Right atrium auricular region (tissue), 2 donors: ENCODE data around the gene ADGRG6. TPM values are rescaled to one million over a fixed set of nuclear protein-coding genes. Genes with fewer than 3 reads are reported as not detected.

Experiments
- DNase-seq: peaks from one replicate; pipeline ENCODE4 v3.0.0-alpha.2; 2019; ENCODE audit warnings: low spot score
- H3K27ac ChIP-seq, 2 donors: fragments of 200-600 bp; sonication (generic); 1 replicate in 1 of 2; 2 replicates in 1 of 2; pipeline ENCODE4 v1.5.1; 2016 to 2019
- H3K27me3 ChIP-seq, 2 donors: fragments of 200-600 bp; sonication (generic); one replicate each; pipeline versions ENCODE4 v1.5.1 to v1.6.0; 2017 to 2019
- H3K36me3 ChIP-seq: fragments of 200-600 bp; sonication (generic); one replicate; pipeline ENCODE4 v1.5.1; 2016
- H3K4me1 ChIP-seq, 2 donors: fragments of 200-600 bp; sonication (generic); one replicate each; pipeline versions ENCODE4 v1.5.1 to v1.6.0; 2017 to 2019
- H3K4me3 ChIP-seq, 2 donors: fragments of 200-600 bp; sonication (generic); 1 replicate in 1 of 2; 2 replicates in 1 of 2; pipeline ENCODE4 v1.5.1; 2017 to 2019; ENCODE audit warnings: mild to moderate bottlenecking in 1 of 2, moderate library complexity in 1 of 2
- H3K9me3 ChIP-seq, 2 donors: fragments of 200-600 bp; sonication (generic); one replicate each; pipeline ENCODE4 v1.5.1; 2019
- total RNA-seq, 2 donors: library from RNA; depleted of rRNA; stranded (reverse); fragments of >200 nt; gene quantifications; one replicate each; pipeline ENCODE4 v1.1.0, GENCODE V29; 2016
- TF ChIP-seq, protein P1 (sequence below), 2 donors: fragments of 200-600 bp; sonication (generic); IDR thresholded peaks; one replicate each; pipeline ENCODE4 v1.5.1; 2019; ENCODE audit warnings: antibody characterized with exemption in 2 of 2

ADGRG6 gene
- total RNA-seq, 2 donors from 2014 or later, result 9.2 to 20.6 TPM

DNA sequence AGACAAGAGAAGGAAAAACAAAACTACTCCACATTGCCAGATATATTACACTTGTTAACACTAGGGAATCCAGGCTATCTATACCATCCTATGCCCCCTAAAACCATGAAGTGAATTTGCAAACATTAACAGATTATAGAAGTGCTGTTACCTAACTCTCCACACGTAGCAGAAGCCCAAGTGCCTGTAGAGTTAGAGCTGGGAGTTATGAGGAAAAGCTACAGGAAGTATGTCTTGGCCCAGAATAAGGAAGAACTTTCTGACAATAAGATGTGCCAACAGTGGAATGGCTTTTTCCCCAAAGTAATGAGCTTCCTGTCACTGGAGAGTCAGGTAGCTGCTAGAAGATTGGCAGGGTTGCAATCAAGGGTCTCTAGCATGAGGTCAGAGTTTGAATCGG is 32.5 kb downstream of the ADGRG6 start:
- Histone ChIP-seq H3K4me1 (no peaks in the 10 kb centered on the region), H3K4me3 (no peak overlapping the region), H3K36me3 (no peaks in the 10 kb centered on the region), H3K27me3 (no peaks in the 10 kb centered on the region), H3K9me3 (no peaks in the 10 kb centered on the region), H3K27ac (no peak overlapping the region)
- TF ChIP-seq, protein P1, sequence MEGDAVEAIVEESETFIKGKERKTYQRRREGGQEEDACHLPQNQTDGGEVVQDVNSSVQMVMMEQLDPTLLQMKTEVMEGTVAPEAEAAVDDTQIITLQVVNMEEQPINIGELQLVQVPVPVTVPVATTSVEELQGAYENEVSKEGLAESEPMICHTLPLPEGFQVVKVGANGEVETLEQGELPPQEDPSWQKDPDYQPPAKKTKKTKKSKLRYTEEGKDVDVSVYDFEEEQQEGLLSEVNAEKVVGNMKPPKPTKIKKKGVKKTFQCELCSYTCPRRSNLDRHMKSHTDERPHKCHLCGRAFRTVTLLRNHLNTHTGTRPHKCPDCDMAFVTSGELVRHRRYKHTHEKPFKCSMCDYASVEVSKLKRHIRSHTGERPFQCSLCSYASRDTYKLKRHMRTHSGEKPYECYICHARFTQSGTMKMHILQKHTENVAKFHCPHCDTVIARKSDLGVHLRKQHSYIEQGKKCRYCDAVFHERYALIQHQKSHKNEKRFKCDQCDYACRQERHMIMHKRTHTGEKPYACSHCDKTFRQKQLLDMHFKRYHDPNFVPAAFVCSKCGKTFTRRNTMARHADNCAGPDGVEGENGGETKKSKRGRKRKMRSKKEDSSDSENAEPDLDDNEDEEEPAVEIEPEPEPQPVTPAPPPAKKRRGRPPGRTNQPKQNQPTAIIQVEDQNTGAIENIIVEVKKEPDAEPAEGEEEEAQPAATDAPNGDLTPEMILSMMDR (IDR thresholded peaks at IDR 0.05), result no peak
- no peak for DNase-seq

GRCh38 chr6:142335415-142335814 is 33.6 kb downstream of the ADGRG6 start:
- Histone ChIP-seq H3K9me3 (no peaks in the 10 kb centered on the region), H3K27me3 (no peaks in the 10 kb centered on the region), H3K4me1 (no peaks in the 10 kb centered on the region), H3K27ac (no peak overlapping the region), H3K4me3 (no peak overlapping the region), H3K36me3 (no peaks in the 10 kb centered on the region)
- TF ChIP-seq, protein P1 (IDR thresholded peaks at IDR 0.05), result no peak
- DNase-seq, result no peak

GRCh38 chr6:142336183-142336582 is 34.4 kb downstream of the ADGRG6 start:
- Histone ChIP-seq H3K4me3 (no peak overlapping the region), H3K36me3 (no peaks in the 10 kb centered on the region), H3K27me3 (no peaks in the 10 kb centered on the region), H3K4me1 (no peaks in the 10 kb centered on the region), H3K9me3 (no peaks in the 10 kb centered on the region), H3K27ac (no peak overlapping the region)
- TF ChIP-seq, protein P1 (IDR thresholded peaks at IDR 0.05), result no peak
- DNase-seq, result no peak

DNA sequence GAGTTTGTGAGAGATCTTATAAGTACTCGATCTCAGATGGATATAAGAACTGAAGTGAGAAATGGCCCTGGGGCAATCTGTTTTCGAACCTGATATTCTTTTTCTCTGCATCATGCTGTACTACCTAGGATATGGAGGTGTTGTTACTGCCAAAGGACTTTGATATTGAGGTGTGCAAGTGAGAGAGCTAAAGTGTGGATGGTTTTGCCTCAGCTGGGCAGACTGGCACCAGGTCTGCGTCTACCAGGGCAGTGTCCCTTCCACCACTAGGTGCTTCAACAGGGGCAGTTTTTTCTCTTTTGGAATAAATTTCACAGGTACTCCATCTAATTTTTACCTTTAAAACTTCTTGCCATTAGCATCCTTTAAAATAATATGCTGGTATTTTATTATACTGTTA is 35.0 kb downstream of the ADGRG6 start:
- no peak for DNase-seq
- Histone ChIP-seq H3K27ac (no peak overlapping the region), H3K36me3 (no peaks in the 10 kb centered on the region), H3K4me3 (no peak overlapping the region), H3K9me3 (no peaks in the 10 kb centered on the region), H3K4me1 (no peaks in the 10 kb centered on the region), H3K27me3 (no peaks in the 10 kb centered on the region)
- TF ChIP-seq, protein P1 (IDR thresholded peaks at IDR 0.05), result no peak

DNA sequence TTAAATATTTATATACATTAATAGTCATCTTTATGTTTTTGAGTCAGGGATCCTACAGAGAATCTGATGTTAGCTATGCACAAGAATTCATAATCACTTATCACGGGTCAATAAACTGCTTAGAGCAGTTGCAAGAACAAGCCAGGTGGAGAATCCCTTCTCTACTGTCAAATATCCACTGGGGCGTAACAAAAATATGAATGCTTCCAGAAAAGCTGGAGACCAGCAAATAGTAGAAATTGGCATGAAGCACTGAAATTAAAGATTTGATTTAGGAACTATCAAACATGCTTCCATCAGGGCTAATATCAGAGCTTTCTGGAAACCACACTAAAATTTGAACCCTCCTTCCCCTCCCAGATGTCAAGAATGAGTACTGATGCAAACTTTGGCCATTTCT is 37.3 kb downstream of the ADGRG6 start:
- Histone ChIP-seq H3K4me1 (no peaks in the 10 kb centered on the region), H3K27me3 (no peaks in the 10 kb centered on the region), H3K4me3 (no peak overlapping the region), H3K9me3 (no peaks in the 10 kb centered on the region), H3K27ac (no peak overlapping the region), H3K36me3 (no peaks in the 10 kb centered on the region)
- no peak for DNase-seq
- TF ChIP-seq, protein P1 (IDR thresholded peaks at IDR 0.05), result no peak

GRCh38 chr6:142339968-142340658 is 38.3 kb downstream of the ADGRG6 start:
- Histone ChIP-seq H3K36me3 (no peaks in the 10 kb centered on the region), H3K27me3 (no peaks in the 10 kb centered on the region), H3K4me3 (no peak overlapping the region), H3K4me1 (no peaks in the 10 kb centered on the region), H3K27ac (no peak overlapping the region), H3K9me3 (no peaks in the 10 kb centered on the region)
- TF ChIP-seq, protein P1 (IDR thresholded peaks at IDR 0.05), result no peak
- DNase-seq, result no peak
